B cell (primary cell): Measurements from ENCODE around the gene TRIM46. TPM values are rescaled to one million over a fixed set of nuclear protein-coding genes. Genes with fewer than 3 reads are reported as not detected.
A peak's percentile ranks its signal among the peaks of the same experiment; 100 is the strongest.

Experiments
- ATAC-seq: fragments of 200-7000 bp; cut with Tn5 transposase; one replicate; pipeline ENCODE4 v1.10.0; 2021; ENCODE audit warnings: low read depth, mild to moderate bottlenecking, moderate number of reproducible peaks, moderate library complexity
- CTCF ChIA-PET: fragments of 350-600 bp; sonication (Branson Sonifier 250); formaldehyde crosslinking; loops from one replicate; lab custom pipeline; 2021; ENCODE audit warnings: antibody characterized with exemption, inconsistent platforms; lab: Charles Lee
- POLR2A ChIA-PET: fragments of 350-600 bp; sonication (Branson Sonifier 250); formaldehyde crosslinking; loops from one replicate; lab custom pipeline; 2021; ENCODE audit warnings: antibody characterized with exemption; lab: Charles Lee
- DNase-seq: peaks from one replicate; pipeline ENCODE4 v3.0.0; 2013
- H2AFZ ChIP-seq: 2 replicates; pipeline ENCODE4 v1.6.1; 2012; ENCODE audit warnings: mild to moderate bottlenecking, low read depth, low read length; ENCODE audit not compliant: insufficient read depth, poor library complexity, severe bottlenecking
- H3K27ac ChIP-seq, 2 donors: 1 replicate in 1 of 2; 2 replicates in 1 of 2; pipeline ENCODE4 v1.5.1; 2012 to 2013; ENCODE audit warnings: low read length in 2 of 2, mild to moderate bottlenecking in 2 of 2, moderate library complexity in 1 of 2
- H3K27me3 ChIP-seq, 4 experiments: fragments of 200-600 bp in 1 of 4; sonication (generic) in 1 of 4; replicated peaks in 1 of 4; 1 replicate in 2 of 4; 2 replicates in 2 of 4; pipeline versions ENCODE4 v1.6.1 to v1.7.0; 2013 to 2016; ENCODE audit warnings: low read length in 3 of 4, mild to moderate bottlenecking in 2 of 4, mixed read lengths in 1 of 4, moderate library complexity in 1 of 4; ENCODE audit not compliant: insufficient read depth in 4 of 4, control insufficient read depth in 3 of 4; ENCODE audit errors: control extremely low read depth in 1 of 4
- H3K36me3 ChIP-seq, 2 experiments: replicated peaks in 1 of 2; 1 replicate in 1 of 2; 2 replicates in 1 of 2; pipeline versions ENCODE4 v1.6.1 to v1.7.1; 2013; ENCODE audit warnings: low read length in 1 of 2; ENCODE audit not compliant: insufficient read depth in 2 of 2, control insufficient read depth in 1 of 2; ENCODE audit errors: control extremely low read depth in 1 of 2, extremely low read depth in 1 of 2
- H3K4me1 ChIP-seq, 2 donors: fragments of 200-600 bp in 1 of 2; sonication (generic) in 1 of 2; 1 replicate in 1 of 2; 2 replicates in 1 of 2; pipeline versions ENCODE4 v1.5.1 to v1.6.1; 2013 to 2017; ENCODE audit warnings: low read length in 2 of 2; ENCODE audit not compliant: control insufficient read depth in 2 of 2, insufficient read depth in 2 of 2
- H3K4me2 ChIP-seq: replicated peaks from 2 replicates; pipeline ENCODE3; 2012; ENCODE audit warnings: mild to moderate bottlenecking, low read depth, low read length; ENCODE audit not compliant: poor library complexity, severe bottlenecking
- H3K4me3 ChIP-seq, 5 experiments: fragments of 200-600 bp in 1 of 5; sonication (generic) in 1 of 5; 1 replicate in 3 of 5; 2 replicates in 2 of 5; pipeline versions ENCODE4 v1.5.1 to v1.7.0; 2011 to 2016; ENCODE audit warnings: low read length in 4 of 5, mild to moderate bottlenecking in 4 of 5, low read depth in 2 of 5, control low read depth in 1 of 5, moderate library complexity in 1 of 5; ENCODE audit not compliant: insufficient read depth in 1 of 5; ENCODE audit errors: control extremely low read depth in 1 of 5, extremely low read depth in 1 of 5
- H3K79me2 ChIP-seq: fragments of 200-600 bp; sonication (generic); one replicate; pipeline ENCODE4 v1.6.0; 2016; ENCODE audit warnings: low read length; ENCODE audit not compliant: control insufficient read depth, insufficient read depth
- H3K9ac ChIP-seq: fragments of 200-600 bp; sonication (generic); 2 replicates; pipeline ENCODE4 v1.6.1; 2017; ENCODE audit warnings: mild to moderate bottlenecking, low read length, moderate library complexity
- H3K9me3 ChIP-seq, 3 donors: one replicate each; pipeline versions ENCODE4 v1.6.1 to v1.7.1; 2013; ENCODE audit warnings: low read length in 2 of 3; ENCODE audit not compliant: control insufficient read depth in 2 of 3, insufficient read depth in 1 of 3; ENCODE audit errors: control extremely low read depth in 1 of 3
- H4K20me1 ChIP-seq: 2 replicates; pipeline ENCODE4 v1.6.0; 2012; ENCODE audit warnings: mild to moderate bottlenecking, low read length; ENCODE audit not compliant: insufficient read depth, control insufficient read depth, poor library complexity, severe bottlenecking
- H3K27ac Mint-ChIP-seq: one replicate; pipeline ENCODE4 v1.8.0; 2021; ENCODE audit warnings: mixed read lengths
- H3K27me3 Mint-ChIP-seq: one replicate; pipeline ENCODE4 v1.8.0; 2021; ENCODE audit warnings: mixed read lengths
- H3K4me1 Mint-ChIP-seq: one replicate; pipeline ENCODE4 v1.8.0; 2021; ENCODE audit warnings: mixed read lengths
- H3K4me3 Mint-ChIP-seq: one replicate; pipeline ENCODE4 v1.8.0; 2021; ENCODE audit warnings: mixed read lengths
- H3K9me3 Mint-ChIP-seq: one replicate; pipeline ENCODE4 v1.8.0; 2022; ENCODE audit warnings: mixed read lengths; ENCODE audit not compliant: insufficient read depth
- CTCF ChIP-seq: fragments of 200-600 bp; IDR thresholded peaks from one replicate; pipeline ENCODE4 v1.8.0; 2022; ENCODE audit warnings: antibody characterized with exemption, mild to moderate bottlenecking
- EZH2 ChIP-seq: IDR thresholded peaks from 2 replicates; pipeline ENCODE4 v1.6.1; 2012; ENCODE audit warnings: borderline replicate concordance, low read depth, mild to moderate bottlenecking, moderate library complexity, low read length; ENCODE audit not compliant: insufficient read depth, poor library complexity, severe bottlenecking
- WGBS: methylation state at CpG from one replicate; pipeline ENCODE4 v1.1.5; 2013; ENCODE audit warnings: missing lambda C conversion rate; ENCODE audit not compliant: insufficient coverage; 5-methylcytosine and 5-hydroxymethylcytosine counted together
- intact Hi-C: fragments of 100-400 bp; cut with micrococcal nuclease; formaldehyde crosslinking; loops from one replicate; pipeline ENCODE4 v1.10.0; 2022
- polyA plus RNA-seq: library from polyadenylated mRNA; depleted of rRNA; stranded (reverse); fragments of >200 nt; gene quantifications from 2 replicates; pipeline ENCODE4 v1.2.3, GENCODE V29; 2012
- total RNA-seq, 2 donors: library from RNA; stranded (reverse); fragments of 120-200 nt in 1 of 2; gene quantifications; 1 replicate in 1 of 2; 2 replicates in 1 of 2; pipeline versions ENCODE4 v1.2.3 to v1.2.4, GENCODE V29; 2013 to 2022

TRIM46 gene
- total and polyA plus RNA-seq, 2 donors (not counting 1 experiment from before 2014, with no cell fraction given) = 2.6 to 3.4 TPM

GRCh38 chr1:155205969-155206593 lies 32.4 kb downstream of the TRIM46 start:
- H3K4me2 ChIP-seq = no peak overlapping the region
- TF ChIP-seq EZH2 (no peak), CTCF (no peak)
- Mint-ChIP-seq H3K4me1 (peaks cover 22% of the 10 kb centered on the region), H3K4me3 (no peak overlapping the region), H3K27ac (no peak overlapping the region), H3K27me3 (no peaks in the 10 kb centered on the region), H3K9me3 (no peaks in the 10 kb centered on the region)
- no peak overlapping the region for H3K27ac ChIP-seq
- H3K4me3 ChIP-seq = no peak overlapping the region
- no peaks in the 10 kb centered on the region for H3K36me3 ChIP-seq
- ATAC-seq (no peak), DNase-seq (peak; percentile 20)
- peaks cover 21 to 26% of the 10 kb centered on the region in 2 donors for H3K4me1 ChIP-seq
- WGBS = 76% methylated on average over 6 of the region's 9 CpGs
- ChIA-PET CTCF (interaction anchor here (1.9 to 8.7 kb wide), 5 partner anchors 12 to 55 kb away, joined by 7 to 189 read pairs (median 46); no protein-coding TSS in a partner anchor), POLR2A (no interaction called here)
- H3K9me3 ChIP-seq = no peaks in the 10 kb centered on the region
- no peak overlapping the region for H2AFZ ChIP-seq
- H4K20me1 ChIP-seq = no peaks in the 10 kb centered on the region
- no peaks in the 10 kb centered on the region for H3K27me3 ChIP-seq
- H3K79me2 ChIP-seq = no peaks in the 10 kb centered on the region
- intact Hi-C loops = loop anchor here (5.0 kb wide), 1 partner anchor 386 kb away; no protein-coding TSS in a partner anchor
- H3K9ac ChIP-seq = no peak overlapping the region
